Measurements from ENCODE around the gene PSMB8. TPM values are rescaled to one million over a fixed set of nuclear protein-coding genes. Genes with fewer than 3 reads are reported as not detected.

The PSMB8 gene
- total RNA-seq, 2 experiments from 2014 or later: 142 to 216 TPM

GRCh38 chr6:32792901-32793435, 50.9 kb downstream of the PSMB8 start:
- POLR2A ChIA-PET: interaction anchor here (0.6 to 1.1 kb wide), 3 partner anchors 12 to 168 kb away, joined by 3 read pairs; no protein-coding TSS in a partner anchor
- no peaks in the 10 kb centered on the region for H4K20me1 ChIP-seq (ENCODE audit: insufficient read depth, low read length)
- H3K9me2 ChIP-seq (ENCODE audit: insufficient read depth, low read length): no peaks in the 10 kb centered on the region
- no TSS peak for BruUV-seq (replicated peaks)
- no peak for DNase-seq (ENCODE audit: low spot score)
- no peaks in the 10 kb centered on the region for H3K79me2 ChIP-seq (ENCODE audit: insufficient read depth, low read depth, low read length)
- H2AFZ ChIP-seq (ENCODE audit: low read length): no peak overlapping the region
- H3K36me3 ChIP-seq (ENCODE audit: insufficient read depth, low read length): peaks cover under 1% of the 10 kb centered on the region; the same call in 1 of the 2 replicates
- no peak overlapping the region for H3K27ac ChIP-seq (ENCODE audit: low read depth, low read length, poor library complexity, severe bottlenecking)
- peaks cover 2% of the 10 kb centered on the region; the same call in 1 of the 2 replicates for H3K9me3 ChIP-seq (ENCODE audit: low read length)
- CTCF ChIA-PET (ENCODE audit: unreplicated experiment): interaction anchor here (0.8 to 1.0 kb wide), 2 partner anchors 22 to 91 kb away, joined by 4 to 5 read pairs; no protein-coding TSS in a partner anchor
- intact Hi-C loops (cut with micrococcal nuclease; ENCODE audit: unreplicated experiment): no loop called here
- peaks cover 26% of the 10 kb centered on the region for H3K4me1 ChIP-seq (ENCODE audit: insufficient read depth, low read length, poor library complexity, severe bottlenecking)
- no peak overlapping the region for H3K4me2 ChIP-seq (ENCODE audit: low read length)
- no peak overlapping the region for H3K4me3 ChIP-seq (ENCODE audit: low read depth, low read length, poor library complexity, severe bottlenecking)
- TF ChIP-seq EZH2phosphoT487 (IDR thresholded peaks at IDR 0.05; ENCODE audit: borderline replicate concordance, low read depth, low read length) (no peak), CTCF (conservative IDR thresholded peaks at IDR 0.05; ENCODE audit: low read length) (no peak)

Other genes with a start within 250 kb of the PSMB8 start
- 0.79 and 1.6 TPM in 2 replicates for gene HLA-DQA1, start 206.6 kb downstream of the PSMB8 start, total RNA-seq (2014; rRNA removed; shearing (Covaris generic))
- 31.2 and 32.3 TPM in 2 replicates for gene HLA-DQA1, start 206.6 kb downstream of the PSMB8 start, total RNA-seq (2022)
- 1.2 and 10.5 TPM in 2 replicates for gene HLA-DQB1, start 177.4 kb downstream of the PSMB8 start, total RNA-seq (2014; rRNA removed; shearing (Covaris generic))
- gene HLA-DQB1, start 177.4 kb downstream of the PSMB8 start, total RNA-seq (2022): 16.5 and 20.9 TPM in 2 replicates
- gene HLA-DQA2, start 102.7 kb downstream of the PSMB8 start, total RNA-seq (2014; rRNA removed; shearing (Covaris generic)): 0.13 TPM in 1 of 2 replicates, not detected in the other
- gene HLA-DQA2, start 102.7 kb downstream of the PSMB8 start, total RNA-seq (2022): 3.3 and 3.6 TPM in 2 replicates
- gene HLA-DQB2, start 80.5 kb downstream of the PSMB8 start, total RNA-seq (2014; rRNA removed; shearing (Covaris generic)): not detected in 2 replicates
- 5.1 and 7.2 TPM in 2 replicates for gene HLA-DQB2, start 80.5 kb downstream of the PSMB8 start, total RNA-seq (2022)
- gene HLA-DOB, start 27.0 kb downstream of the PSMB8 start, total RNA-seq (2014; rRNA removed; shearing (Covaris generic)): 46.5 and 48.1 TPM in 2 replicates
- gene HLA-DOB, start 27.0 kb downstream of the PSMB8 start, total RNA-seq (2022): 57.1 and 69.3 TPM in 2 replicates
- 90.9 and 96.4 TPM in 2 replicates for gene TAP2, start 5.3 kb downstream of the PSMB8 start, total RNA-seq (2014; rRNA removed; shearing (Covaris generic))
- gene TAP2, start 5.3 kb downstream of the PSMB8 start, total RNA-seq (2022): 108 and 132 TPM in 2 replicates
- 62.1 and 85.9 TPM in 2 replicates for gene TAP1, start 9.7 kb upstream of the PSMB8 start, total RNA-seq (2014; rRNA removed; shearing (Covaris generic))
- gene TAP1, start 9.7 kb upstream of the PSMB8 start, total RNA-seq (2022): 66.3 and 75.0 TPM in 2 replicates
- 149 and 158 TPM in 2 replicates for gene PSMB9, start 10.1 kb upstream of the PSMB8 start, total RNA-seq (2014; rRNA removed; shearing (Covaris generic))
- gene PSMB9, start 10.1 kb upstream of the PSMB8 start, total RNA-seq (2022): 193 and 207 TPM in 2 replicates
- 85.1 and 98.0 TPM in 2 replicates for gene HLA-DMB, start 97.0 kb upstream of the PSMB8 start, total RNA-seq (2014; rRNA removed; shearing (Covaris generic))
- gene HLA-DMB, start 97.0 kb upstream of the PSMB8 start, total RNA-seq (2022): 77.0 and 78.5 TPM in 2 replicates
- 175 and 207 TPM in 2 replicates for gene HLA-DMA, start 109.0 kb upstream of the PSMB8 start, total RNA-seq (2014; rRNA removed; shearing (Covaris generic))
- 140 TPM in 2 replicates for gene HLA-DMA, start 109.0 kb upstream of the PSMB8 start, total RNA-seq (2022)
- gene BRD2, start 124.5 kb upstream of the PSMB8 start, total RNA-seq (2014; rRNA removed; shearing (Covaris generic)): 236 and 237 TPM in 2 replicates
- gene BRD2, start 124.5 kb upstream of the PSMB8 start, total RNA-seq (2022): 326 and 361 TPM in 2 replicates
- 60.3 and 78.3 TPM in 2 replicates for gene HLA-DOA, start 165.5 kb upstream of the PSMB8 start, total RNA-seq (2014; rRNA removed; shearing (Covaris generic))
- gene HLA-DOA, start 165.5 kb upstream of the PSMB8 start, total RNA-seq (2022): 55.0 and 65.4 TPM in 2 replicates
- 306 and 388 TPM in 2 replicates for gene HLA-DPA1, start 229.6 kb upstream of the PSMB8 start, total RNA-seq (2014; rRNA removed; shearing (Covaris generic))
- 253 and 256 TPM in 2 replicates for gene HLA-DPA1, start 229.6 kb upstream of the PSMB8 start, total RNA-seq (2022)
- gene HLA-DPB1, start 231.9 kb upstream of the PSMB8 start, total RNA-seq (2014; rRNA removed; shearing (Covaris generic)): 117 and 139 TPM in 2 replicates
- 74.5 and 78.5 TPM in 2 replicates for gene HLA-DPB1, start 231.9 kb upstream of the PSMB8 start, total RNA-seq (2022)